Parathyroid adenoma (tissue), 2 donors: ENCODE data around the gene SYT14.
A peak's percentile ranks its signal among the peaks of the same experiment; 100 is the strongest.

Experiments used
- H2AFZ ChIP-seq: fragments of 300-600 bp; sonication (generic); one replicate; pipeline ENCODE4 v1.7.0; 2017; ENCODE audit warnings: antibody characterized with exemption, mild to moderate bottlenecking
- H3K27ac ChIP-seq: fragments of 300-600 bp; sonication (generic); one replicate; pipeline ENCODE4 v1.7.0; 2017
- H3K27me3 ChIP-seq: fragments of 300-600 bp; sonication (generic); one replicate; pipeline ENCODE4 v1.7.0; 2017; ENCODE audit warnings: low read length; ENCODE audit not compliant: control insufficient read depth, insufficient read depth
- H3K36me3 ChIP-seq: fragments of 300-600 bp; sonication (generic); one replicate; pipeline ENCODE4 v1.7.0; 2017; ENCODE audit warnings: low read length; ENCODE audit not compliant: control insufficient read depth, insufficient read depth
- H3K4me1 ChIP-seq: fragments of 300-600 bp; sonication (generic); one replicate; pipeline ENCODE4 v1.7.0; 2017; ENCODE audit warnings: control low read depth
- H3K4me2 ChIP-seq: fragments of 300-600 bp; sonication (generic); one replicate; pipeline ENCODE4 v1.7.0; 2017; ENCODE audit warnings: low read length
- H3K4me3 ChIP-seq: fragments of 300-600 bp; sonication (generic); one replicate; pipeline ENCODE4 v1.7.0; 2017; ENCODE audit warnings: low read depth, low read length
- H3K79me2 ChIP-seq: fragments of 300-600 bp; sonication (generic); one replicate; pipeline ENCODE4 v1.7.0; 2017; ENCODE audit warnings: control low read depth
- H3K9ac ChIP-seq: fragments of 300-600 bp; sonication (generic); one replicate; pipeline ENCODE4 v1.7.0; 2017; ENCODE audit warnings: mild to moderate bottlenecking
- H3K9me3 ChIP-seq: fragments of 300-600 bp; sonication (generic); one replicate; pipeline ENCODE4 v1.7.0; 2017; ENCODE audit warnings: low read length; ENCODE audit not compliant: control insufficient read depth
- CTCF ChIP-seq: fragments of 300-600 bp; sonication (generic); IDR thresholded peaks from one replicate; pipeline ENCODE4 v1.7.0; 2017; ENCODE audit warnings: antibody characterized with exemption, mild to moderate bottlenecking
- donor health status: primary hyperparathyroidism.

SYT14 gene

GRCh38 chr1:210129759-210130158 lies 191.7 kb downstream of the SYT14 start:
- TF ChIP-seq CTCF, result no peak

GRCh38 chr1:210132582-210132981 lies 194.6 kb downstream of the SYT14 start:
- TF ChIP-seq CTCF, result no peak
- Histone ChIP-seq H3K4me1 (no peaks in the 10 kb centered on the region), H3K27ac (no peak overlapping the region), H3K27me3 (no peaks in the 10 kb centered on the region), H2AFZ (no peak overlapping the region), H3K4me3 (no peak overlapping the region), H3K4me2 (no peak overlapping the region), H3K79me2 (no peaks in the 10 kb centered on the region), H3K9ac (no peak overlapping the region), H3K36me3 (no peaks in the 10 kb centered on the region), H3K9me3 (no peaks in the 10 kb centered on the region)

More at GRCh38 chr1:210129759-210130158, 191.7 kb downstream of the SYT14 start:
- no peaks in the 10 kb centered on the region for H3K36me3 ChIP-seq
- no peak overlapping the region for H3K9ac ChIP-seq
- H3K9me3 ChIP-seq, result no peaks in the 10 kb centered on the region
- no peaks in the 10 kb centered on the region for H3K27me3 ChIP-seq
- H3K4me3 ChIP-seq, result no peak overlapping the region
- no peaks in the 10 kb centered on the region for H3K4me1 ChIP-seq
- H3K27ac ChIP-seq, result no peak overlapping the region
- no peak overlapping the region for H3K4me2 ChIP-seq
- H3K79me2 ChIP-seq, result no peaks in the 10 kb centered on the region
- H2AFZ ChIP-seq, result no peak overlapping the region

- no peak overlapping the region for H3K9ac ChIP-seq
- no peaks in the 10 kb centered on the region for H3K36me3 ChIP-seq
- no peak overlapping the region for H3K4me2 ChIP-seq
- H2AFZ ChIP-seq, result no peak overlapping the region
- no peaks in the 10 kb centered on the region for H3K4me1 ChIP-seq
- TF ChIP-seq CTCF, result peak; percentile 48
- no peak overlapping the region for H3K27ac ChIP-seq
- H3K9me3 ChIP-seq, result no peaks in the 10 kb centered on the region
- no peaks in the 10 kb centered on the region for H3K27me3 ChIP-seq
- H3K4me3 ChIP-seq, result no peak overlapping the region
- no peaks in the 10 kb centered on the region for H3K79me2 ChIP-seq
These were observed 205.5 kb downstream of the SYT14 start for GRCh38 chr1:210143465-210144062.

- no peak overlapping the region for H3K9ac ChIP-seq
- H3K4me1 ChIP-seq, result no peaks in the 10 kb centered on the region
- no peaks in the 10 kb centered on the region for H3K79me2 ChIP-seq
- no peak overlapping the region for H3K4me3 ChIP-seq
- no peak overlapping the region for H3K27ac ChIP-seq
- no peak overlapping the region for H2AFZ ChIP-seq
- H3K4me2 ChIP-seq, result no peak overlapping the region
- H3K9me3 ChIP-seq, result no peaks in the 10 kb centered on the region
- H3K27me3 ChIP-seq, result no peaks in the 10 kb centered on the region
- no peak for TF ChIP-seq CTCF
- no peaks in the 10 kb centered on the region for H3K36me3 ChIP-seq
These were observed 206.7 kb downstream of the SYT14 start for GRCh38 chr1:210144736-210145135.

- Histone ChIP-seq H3K4me3 (no peak overlapping the region), H3K27me3 (no peaks in the 10 kb centered on the region), H3K36me3 (no peaks in the 10 kb centered on the region), H3K4me1 (no peaks in the 10 kb centered on the region), H3K79me2 (no peaks in the 10 kb centered on the region), H3K9ac (no peak overlapping the region), H3K9me3 (no peaks in the 10 kb centered on the region), H2AFZ (no peak overlapping the region), H3K4me2 (no peak overlapping the region), H3K27ac (no peak overlapping the region)
- no peak for TF ChIP-seq CTCF
These were observed 213.1 kb downstream of the SYT14 start for GRCh38 chr1:210151052-210151672.
